Measurements from ENCODE around the gene ZAR1L. TPM values are rescaled to one million over a fixed set of nuclear protein-coding genes. Genes with fewer than 3 reads are reported as not detected.
A peak's percentile ranks its signal among the peaks of the same experiment; 100 is the strongest.

Gene ZAR1L
- total and polyA plus RNA-seq, 2 of the 4 experiments (the other 2 are of a cell fraction): not detected

DNA sequence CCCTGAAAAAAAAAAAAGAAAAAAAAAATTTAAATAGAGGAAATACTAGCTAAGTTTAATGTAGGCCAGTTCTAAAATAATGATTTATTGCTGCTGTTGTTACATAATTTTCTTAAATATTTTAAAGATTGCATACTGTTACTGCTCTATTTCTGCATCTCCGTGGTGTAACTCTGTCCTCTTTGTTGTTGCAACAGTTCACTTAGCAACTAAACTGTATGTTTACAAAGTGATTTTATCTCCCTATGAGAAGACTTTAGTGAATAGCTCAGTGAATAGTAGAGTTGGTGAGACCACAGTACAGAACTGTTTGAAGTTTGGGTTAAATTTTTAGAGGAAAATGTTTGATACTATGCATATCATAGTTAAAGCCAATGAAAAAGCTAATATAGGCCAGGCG lies 19.5 kb upstream of the ZAR1L start:
- in situ Hi-C loops (cut with MboI; ENCODE audit: low sequenced_read_pairs): no loop called here

More for the DNA sequence above, 19.5 kb upstream of the ZAR1L start:
- H3K27ac ChIP-seq (ENCODE audit: insufficient read depth, low read length): no peak overlapping the region
- no peak overlapping the region for H4K8ac ChIP-seq (ENCODE audit: low read depth in 2 of 2, low read length in 2 of 2)
- intact Hi-C loops (cut with micrococcal nuclease): no loop called here
- H3K4me3 ChIP-seq (ENCODE audit: insufficient read depth, low read depth, low read length): no peak overlapping the region
- BruUV-seq (replicated peaks): no TSS peak
- TF ChIP-seq NFE2L2 (IDR thresholded peaks at IDR 0.05; ENCODE audit: low read depth, low read length) (no peak), RAD21 (IDR thresholded peaks at IDR 0.05; ENCODE audit: low read length) (no peak), FOS (IDR thresholded peaks at IDR 0.05; ENCODE audit: low read depth, low read length) (no peak), POLR2A (IDR thresholded peaks at IDR 0.05; ENCODE audit: low read depth, low read length) (no peak), MXI1 (IDR thresholded peaks at IDR 0.05; ENCODE audit: borderline replicate concordance, low read depth, low read length) (no peak), MAFK (IDR thresholded peaks at IDR 0.05; ENCODE audit: low read depth, low read length) (no peak), ELK1 (IDR thresholded peaks at IDR 0.05; ENCODE audit: borderline replicate concordance, low read depth, low read length) (no peak), CEBPB (IDR thresholded peaks at IDR 0.05; ENCODE audit: low read depth, low read length) (no peak), CHD1 (IDR thresholded peaks at IDR 0.05; ENCODE audit: low read depth, low read length) (no peak)
- TF ChIP-seq, protein P1, sequence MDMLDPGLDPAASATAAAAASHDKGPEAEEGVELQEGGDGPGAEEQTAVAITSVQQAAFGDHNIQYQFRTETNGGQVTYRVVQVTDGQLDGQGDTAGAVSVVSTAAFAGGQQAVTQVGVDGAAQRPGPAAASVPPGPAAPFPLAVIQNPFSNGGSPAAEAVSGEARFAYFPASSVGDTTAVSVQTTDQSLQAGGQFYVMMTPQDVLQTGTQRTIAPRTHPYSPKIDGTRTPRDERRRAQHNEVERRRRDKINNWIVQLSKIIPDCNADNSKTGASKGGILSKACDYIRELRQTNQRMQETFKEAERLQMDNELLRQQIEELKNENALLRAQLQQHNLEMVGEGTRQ (IDR thresholded peaks at IDR 0.05; ENCODE audit: low read depth, low read length): no peak
- H2BK5ac ChIP-seq (ENCODE audit: low read depth, low read length, poor library complexity, severe bottlenecking): no peak overlapping the region
- H3K56ac ChIP-seq (ENCODE audit: extremely low read depth, insufficient read depth, low read length): no peak overlapping the region
- H2BK20ac ChIP-seq (ENCODE audit: low read depth, low read length): no peak overlapping the region
- H2AK5ac ChIP-seq (ENCODE audit: low read depth, low read length): no peak overlapping the region
- no peak overlapping the region for H3K9ac ChIP-seq (ENCODE audit: low read depth, low read length)
- WGBS, 2 experiments (ENCODE audit: extremely low coverage in 2 of 2, insufficient read length in 1 of 2): no CpG with 5 or more reads among the region's 2 CpGs
- H3K4me2 ChIP-seq (ENCODE audit: low read depth, low read length): no peak overlapping the region
- no peak overlapping the region for H3K14ac ChIP-seq (replicated peaks; ENCODE audit: low read depth, low read length)
- CTCF ChIA-PET: interaction anchor here (0.6 to 1.1 kb wide), 2 partner anchors 9 to 339 kb away, joined by 3 read pairs; no protein-coding TSS in a partner anchor
- POLR2A ChIA-PET (ENCODE audit: unreplicated experiment): no interaction called here
- no peak overlapping the region for H3K18ac ChIP-seq (ENCODE audit: low read depth, low read length)
- H3K23ac ChIP-seq (ENCODE audit: low read depth, low read length): no peak overlapping the region
- H3K36me3 ChIP-seq (ENCODE audit: control insufficient read depth, insufficient read depth, low read length): 0 out of 2 replicates have a peak, but pooled peaks cover 7% of the 10 kb centered on the region
- H2BK15ac ChIP-seq (ENCODE audit: low read depth, low read length): no peak overlapping the region
- H3K27me3 ChIP-seq (ENCODE audit: control insufficient read depth, insufficient read depth, low read length): no peaks in the 10 kb centered on the region
- no peak overlapping the region for H2AK9ac ChIP-seq (replicated peaks; ENCODE audit: low read depth, low read length, poor library complexity)
- no peak overlapping the region for H3K4ac ChIP-seq (ENCODE audit: low read depth, low read length)
- H2AFZ ChIP-seq (replicated peaks; ENCODE audit: low read length, poor library complexity): no peak overlapping the region
- no peaks in the 10 kb centered on the region for H3K9me1 ChIP-seq (ENCODE audit: insufficient read depth, low read length)
- dilution Hi-C loops (cut with HindIII; ENCODE audit: low sequenced_read_pairs, unreplicated experiment): no loop called here
- ATAC-seq (ENCODE audit: low read depth) (no peak), DNase-seq (peak; percentile 2)
- H3K79me1 ChIP-seq (ENCODE audit: low read depth in 1 of 2, low read length in 2 of 2): peaks cover 0 to 2% of the 10 kb centered on the region in 2 experiments; a peak in 2 of 4 replicates
- no peak overlapping the region for H4K5ac ChIP-seq (ENCODE audit: low read depth, low read length)
- peaks cover 2% of the 10 kb centered on the region; the same call in 1 of the 2 replicates for H3K4me1 ChIP-seq (ENCODE audit: control insufficient read depth, insufficient read depth, low read length)
- H2BK120ac ChIP-seq (ENCODE audit: low read depth, low read length): no peak overlapping the region
- H4K91ac ChIP-seq (ENCODE audit: insufficient read depth, low read depth, low read length): no peak overlapping the region
- H4K20me1 ChIP-seq (ENCODE audit: insufficient read depth, low read length): no peaks in the 10 kb centered on the region
- no peaks in the 10 kb centered on the region for H3K9me3 ChIP-seq (ENCODE audit: control insufficient read depth, insufficient read depth, low read length)
